OCI-LY3 (cell line): Measurements from ENCODE around the gene MPPED1.

ENCODE experiments used
- EZH2phosphoT487 ChIP-seq: fragments of 200-600 bp; shearing (Covaris generic); IDR thresholded peaks from 2 replicates; pipeline ENCODE4 v1.6.1; 2018; ENCODE audit warnings: antibody characterized with exemption, mixed run types, low read depth
- TF ChIP-seq, protein P1 (sequence below): fragments of 200-600, 300-600 bp; sonication (generic); IDR thresholded peaks from 2 replicates; pipeline ENCODE4 v1.5.1; 2014; ENCODE audit warnings: antibody characterized with exemption, low read length, low read depth

DNA sequence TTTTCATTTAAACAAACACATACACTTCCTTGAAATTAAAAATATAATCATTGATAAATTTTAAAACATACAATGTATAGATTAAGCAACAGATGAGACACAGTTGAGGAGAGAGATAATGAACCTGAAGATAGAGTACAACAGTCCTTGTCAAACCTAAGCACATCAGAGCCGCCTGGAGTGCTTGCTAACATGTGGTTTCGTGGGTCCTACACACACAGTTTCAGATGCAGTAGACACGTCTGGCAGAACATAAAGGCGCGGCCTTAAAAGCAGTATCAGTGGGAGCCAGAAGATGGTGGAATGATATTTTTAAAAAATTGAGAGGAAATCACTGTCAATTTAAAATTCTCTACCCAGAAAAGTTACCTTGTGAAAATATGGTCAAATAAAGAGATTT lies 134.4 kb downstream of the MPPED1 start:
- TF ChIP-seq, protein P1, sequence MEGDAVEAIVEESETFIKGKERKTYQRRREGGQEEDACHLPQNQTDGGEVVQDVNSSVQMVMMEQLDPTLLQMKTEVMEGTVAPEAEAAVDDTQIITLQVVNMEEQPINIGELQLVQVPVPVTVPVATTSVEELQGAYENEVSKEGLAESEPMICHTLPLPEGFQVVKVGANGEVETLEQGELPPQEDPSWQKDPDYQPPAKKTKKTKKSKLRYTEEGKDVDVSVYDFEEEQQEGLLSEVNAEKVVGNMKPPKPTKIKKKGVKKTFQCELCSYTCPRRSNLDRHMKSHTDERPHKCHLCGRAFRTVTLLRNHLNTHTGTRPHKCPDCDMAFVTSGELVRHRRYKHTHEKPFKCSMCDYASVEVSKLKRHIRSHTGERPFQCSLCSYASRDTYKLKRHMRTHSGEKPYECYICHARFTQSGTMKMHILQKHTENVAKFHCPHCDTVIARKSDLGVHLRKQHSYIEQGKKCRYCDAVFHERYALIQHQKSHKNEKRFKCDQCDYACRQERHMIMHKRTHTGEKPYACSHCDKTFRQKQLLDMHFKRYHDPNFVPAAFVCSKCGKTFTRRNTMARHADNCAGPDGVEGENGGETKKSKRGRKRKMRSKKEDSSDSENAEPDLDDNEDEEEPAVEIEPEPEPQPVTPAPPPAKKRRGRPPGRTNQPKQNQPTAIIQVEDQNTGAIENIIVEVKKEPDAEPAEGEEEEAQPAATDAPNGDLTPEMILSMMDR: no peak
- no peak for TF ChIP-seq EZH2phosphoT487
